Measurements from ENCODE around the gene KRTAP12-2.

KRTAP12-2 gene

DNA sequence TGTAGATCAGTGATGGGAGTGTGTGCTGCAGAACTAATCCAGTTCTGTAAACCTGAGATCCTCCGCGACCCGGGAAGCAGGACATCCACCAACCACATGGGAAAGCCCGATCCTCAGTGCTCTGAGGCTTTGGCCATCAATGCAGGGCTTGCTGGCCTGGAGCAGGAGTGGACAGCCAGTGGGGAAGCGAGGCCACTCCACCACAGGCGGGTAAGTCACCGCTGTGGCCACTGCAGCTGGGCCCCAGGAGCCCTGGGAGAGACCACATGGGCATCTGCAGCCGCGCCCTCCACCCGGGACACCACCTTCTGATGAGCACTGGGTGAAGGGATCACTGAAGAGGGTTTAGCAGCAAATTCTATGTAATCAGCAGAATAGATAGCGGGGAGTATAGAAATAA lies 14.4 kb upstream of the KRTAP12-2 start (continued):
- TF ChIP-seq ZNF747 (tag by site-specific recombination; IDR thresholded peaks at IDR 0.05) (no peak), ZNF133 (tag by site-specific recombination; IDR thresholded peaks at IDR 0.05) (no peak), ZNF843 (tag by site-specific recombination; IDR thresholded peaks at IDR 0.05) (no peak), ZNF768 (tag by site-specific recombination; IDR thresholded peaks at IDR 0.05) (no peak)

DNA sequence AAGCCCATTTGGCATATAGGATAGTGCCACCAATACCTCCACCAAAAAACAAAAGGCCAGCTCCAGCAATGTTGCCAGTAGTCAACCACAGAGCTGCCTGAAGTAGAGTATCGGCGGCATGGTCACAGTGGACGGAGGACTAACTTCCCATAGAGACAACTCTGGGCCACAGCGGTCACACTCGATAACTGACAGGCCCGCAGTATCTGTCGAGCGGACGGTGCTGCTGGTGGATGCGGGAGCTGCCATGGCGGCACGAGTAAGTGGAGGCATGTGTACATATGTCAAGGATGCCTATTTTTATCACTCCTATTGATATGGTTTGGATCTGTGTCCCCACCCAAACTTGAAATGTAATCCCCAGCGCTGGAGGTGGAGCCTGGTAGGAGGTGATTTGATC lies 11.2 kb upstream of the KRTAP12-2 start:
- no peak overlapping the region for H3K27ac ChIP-seq (ENCODE audit: extremely low read depth, low read depth, low read length)
- no peaks in the 10 kb centered on the region for H3K36me3 ChIP-seq (ENCODE audit: control insufficient read depth in 2 of 2, insufficient read depth in 1 of 2, low read length in 2 of 2)
- ChIA-PET POLR2A (no interaction called here), CTCF (no interaction called here)
- TF ChIP-seq, protein P1, sequence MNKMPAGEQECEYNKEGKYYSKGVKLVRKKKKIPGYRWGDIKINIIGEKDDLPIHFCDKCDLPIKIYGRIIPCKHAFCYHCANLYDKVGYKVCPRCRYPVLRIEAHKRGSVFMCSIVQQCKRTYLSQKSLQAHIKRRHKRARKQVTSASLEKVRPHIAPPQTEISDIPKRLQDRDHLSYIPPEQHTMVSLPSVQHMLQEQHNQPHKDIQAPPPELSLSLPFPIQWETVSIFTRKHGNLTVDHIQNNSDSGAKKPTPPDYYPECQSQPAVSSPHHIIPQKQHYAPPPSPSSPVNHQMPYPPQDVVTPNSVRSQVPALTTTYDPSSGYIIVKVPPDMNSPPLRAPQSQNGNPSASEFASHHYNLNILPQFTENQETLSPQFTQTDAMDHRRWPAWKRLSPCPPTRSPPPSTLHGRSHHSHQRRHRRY (tag by site-specific recombination; IDR thresholded peaks at IDR 0.05): no peak
- TF ChIP-seq ZNF791 (tag by site-specific recombination; IDR thresholded peaks at IDR 0.05) (no peak), ZNF239 (tag by site-specific recombination; IDR thresholded peaks at IDR 0.05) (no peak), KLF10 (tag by site-specific recombination; IDR thresholded peaks at IDR 0.05) (no peak), ZNF596 (tag by site-specific recombination; IDR thresholded peaks at IDR 0.05) (no peak), ZNF354C (tag by site-specific recombination; IDR thresholded peaks at IDR 0.05; ENCODE audit: borderline replicate concordance, low read depth) (no peak), EGR2 (tag by site-specific recombination; IDR thresholded peaks at IDR 0.05; ENCODE audit: low read depth) (no peak), ZNF626 (tag by site-specific recombination; IDR thresholded peaks at IDR 0.05) (no peak)
- TF ChIP-seq, protein P2, sequence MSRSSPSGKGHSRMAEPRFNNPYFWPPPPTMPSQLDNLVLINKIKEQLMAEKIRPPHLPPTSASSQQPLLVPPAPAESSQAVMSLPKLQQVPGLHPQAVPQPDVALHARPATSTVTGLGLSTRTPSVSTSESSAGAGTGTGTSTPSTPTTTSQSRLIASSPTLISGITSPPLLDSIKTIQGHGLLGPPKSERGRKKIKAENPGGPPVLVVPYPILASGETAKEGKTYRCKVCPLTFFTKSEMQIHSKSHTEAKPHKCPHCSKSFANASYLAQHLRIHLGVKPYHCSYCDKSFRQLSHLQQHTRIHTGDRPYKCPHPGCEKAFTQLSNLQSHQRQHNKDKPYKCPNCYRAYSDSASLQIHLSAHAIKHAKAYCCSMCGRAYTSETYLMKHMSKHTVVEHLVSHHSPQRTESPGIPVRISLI (tag by site-specific recombination; IDR thresholded peaks at IDR 0.05): no peak
- TF ChIP-seq, protein P3, sequence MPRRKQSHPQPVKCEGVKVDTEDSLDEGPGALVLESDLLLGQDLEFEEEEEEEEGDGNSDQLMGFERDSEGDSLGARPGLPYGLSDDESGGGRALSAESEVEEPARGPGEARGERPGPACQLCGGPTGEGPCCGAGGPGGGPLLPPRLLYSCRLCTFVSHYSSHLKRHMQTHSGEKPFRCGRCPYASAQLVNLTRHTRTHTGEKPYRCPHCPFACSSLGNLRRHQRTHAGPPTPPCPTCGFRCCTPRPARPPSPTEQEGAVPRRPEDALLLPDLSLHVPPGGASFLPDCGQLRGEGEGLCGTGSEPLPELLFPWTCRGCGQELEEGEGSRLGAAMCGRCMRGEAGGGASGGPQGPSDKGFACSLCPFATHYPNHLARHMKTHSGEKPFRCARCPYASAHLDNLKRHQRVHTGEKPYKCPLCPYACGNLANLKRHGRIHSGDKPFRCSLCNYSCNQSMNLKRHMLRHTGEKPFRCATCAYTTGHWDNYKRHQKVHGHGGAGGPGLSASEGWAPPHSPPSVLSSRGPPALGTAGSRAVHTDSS (tag by site-specific recombination; IDR thresholded peaks at IDR 0.05): no peak
- TF ChIP-seq, protein P4, sequence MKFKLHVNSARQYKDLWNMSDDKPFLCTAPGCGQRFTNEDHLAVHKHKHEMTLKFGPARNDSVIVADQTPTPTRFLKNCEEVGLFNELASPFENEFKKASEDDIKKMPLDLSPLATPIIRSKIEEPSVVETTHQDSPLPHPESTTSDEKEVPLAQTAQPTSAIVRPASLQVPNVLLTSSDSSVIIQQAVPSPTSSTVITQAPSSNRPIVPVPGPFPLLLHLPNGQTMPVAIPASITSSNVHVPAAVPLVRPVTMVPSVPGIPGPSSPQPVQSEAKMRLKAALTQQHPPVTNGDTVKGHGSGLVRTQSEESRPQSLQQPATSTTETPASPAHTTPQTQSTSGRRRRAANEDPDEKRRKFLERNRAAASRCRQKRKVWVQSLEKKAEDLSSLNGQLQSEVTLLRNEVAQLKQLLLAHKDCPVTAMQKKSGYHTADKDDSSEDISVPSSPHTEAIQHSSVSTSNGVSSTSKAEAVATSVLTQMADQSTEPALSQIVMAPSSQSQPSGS (tag by site-specific recombination; IDR thresholded peaks at IDR 0.05; ENCODE audit: low read depth): no peak
- H3K4me3 ChIP-seq (ENCODE audit: low read depth, low read length): no peak overlapping the region
- no peaks in the 10 kb centered on the region for H3K4me1 ChIP-seq (ENCODE audit: control insufficient read depth, insufficient read depth, low read length)
- H3K9me3 ChIP-seq (ENCODE audit: control insufficient read depth, insufficient read depth, low read depth, low read length): no peaks in the 10 kb centered on the region

DNA sequence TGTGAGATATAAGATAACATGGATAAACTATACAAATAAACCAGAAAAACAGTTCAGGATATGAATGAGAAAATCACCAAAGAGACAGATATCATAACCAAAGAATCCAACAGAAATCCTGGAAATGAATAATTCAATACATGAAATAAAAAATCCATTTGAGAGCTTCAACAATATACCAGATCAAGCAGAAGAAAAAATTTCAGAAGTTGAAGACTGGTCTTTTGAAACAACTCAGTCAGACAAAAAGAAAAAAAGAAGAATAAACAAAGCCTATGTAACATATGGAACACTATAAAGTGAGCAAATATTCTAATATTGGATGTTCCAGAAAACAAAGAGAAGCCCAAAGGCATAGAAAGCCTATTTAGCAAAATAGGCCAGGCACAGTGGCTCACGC lies 5.2 kb upstream of the KRTAP12-2 start:
- H3K4me3 ChIP-seq (ENCODE audit: low read depth, low read length): no peak overlapping the region
- TF ChIP-seq TRIM28 (IDR thresholded peaks at IDR 0.05; ENCODE audit: borderline replicate concordance, low read length) (no peak), SETDB1 (IDR thresholded peaks at IDR 0.05; ENCODE audit: insufficient read length, low read length) (peak; percentile 59), ZNF530 (tag by site-specific recombination; IDR thresholded peaks at IDR 0.05; ENCODE audit: low read depth) (no peak), ZEB2 (tag by site-specific recombination; IDR thresholded peaks at IDR 0.05) (no peak), KLF9 (tag by site-specific recombination; IDR thresholded peaks at IDR 0.05; ENCODE audit: low read depth) (no peak), ZNF404 (tag by site-specific recombination; IDR thresholded peaks at IDR 0.05) (no peak), ZNF324 (tag by site-specific recombination; IDR thresholded peaks at IDR 0.05) (no peak), ZNF416 (tag by site-specific recombination; IDR thresholded peaks at IDR 0.05) (no peak)
- TF ChIP-seq, protein P5, sequence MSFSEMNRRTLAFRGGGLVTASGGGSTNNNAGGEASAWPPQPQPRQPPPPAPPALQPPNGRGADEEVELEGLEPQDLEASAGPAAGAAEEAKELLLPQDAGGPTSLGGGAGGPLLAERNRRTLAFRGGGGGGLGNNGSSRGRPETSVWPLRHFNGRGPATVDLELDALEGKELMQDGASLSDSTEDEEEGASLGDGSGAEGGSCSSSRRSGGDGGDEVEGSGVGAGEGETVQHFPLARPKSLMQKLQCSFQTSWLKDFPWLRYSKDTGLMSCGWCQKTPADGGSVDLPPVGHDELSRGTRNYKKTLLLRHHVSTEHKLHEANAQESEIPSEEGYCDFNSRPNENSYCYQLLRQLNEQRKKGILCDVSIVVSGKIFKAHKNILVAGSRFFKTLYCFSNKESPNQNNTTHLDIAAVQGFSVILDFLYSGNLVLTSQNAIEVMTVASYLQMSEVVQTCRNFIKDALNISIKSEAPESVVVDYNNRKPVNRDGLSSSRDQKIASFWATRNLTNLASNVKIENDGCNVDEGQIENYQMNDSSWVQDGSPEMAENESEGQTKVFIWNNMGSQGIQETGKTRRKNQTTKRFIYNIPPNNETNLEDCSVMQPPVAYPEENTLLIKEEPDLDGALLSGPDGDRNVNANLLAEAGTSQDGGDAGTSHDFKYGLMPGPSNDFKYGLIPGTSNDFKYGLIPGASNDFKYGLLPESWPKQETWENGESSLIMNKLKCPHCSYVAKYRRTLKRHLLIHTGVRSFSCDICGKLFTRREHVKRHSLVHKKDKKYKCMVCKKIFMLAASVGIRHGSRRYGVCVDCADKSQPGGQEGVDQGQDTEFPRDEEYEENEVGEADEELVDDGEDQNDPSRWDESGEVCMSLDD (tag by site-specific recombination; IDR thresholded peaks at IDR 0.05): no peak
- H3K9me3 ChIP-seq (ENCODE audit: control insufficient read depth, insufficient read depth, low read depth, low read length): no peaks in the 10 kb centered on the region; the same call in 1 of the 2 replicates
- no peak overlapping the region for H3K27ac ChIP-seq (ENCODE audit: extremely low read depth, low read depth, low read length)
- CTCF ChIA-PET: interaction anchor here (0.6 kb wide), 1 partner anchor 20 kb away, joined by 3 read pairs; no protein-coding TSS in a partner anchor
- POLR2A ChIA-PET: no interaction called here
- H3K36me3 ChIP-seq (ENCODE audit: control insufficient read depth in 2 of 2, insufficient read depth in 1 of 2, low read length in 2 of 2): no peaks in the 10 kb centered on the region
- H3K4me1 ChIP-seq (ENCODE audit: control insufficient read depth, insufficient read depth, low read length): no peaks in the 10 kb centered on the region
